HG02571 (cell line): ENCODE data around the gene SLC9A8.

ENCODE experiments used
- ATAC-seq: cut with Tn5 transposase; IDR thresholded peaks from one replicate; pipeline ENCODE4 v1.9.1; 2021; ENCODE audit warnings: mild to moderate bottlenecking, moderate library complexity; ENCODE audit not compliant: unreplicated experiment

The SLC9A8 gene

GRCh38 chr20:49811825-49812506 lies 662 bp upstream of the SLC9A8 start:
- ATAC-seq, result no peak

- ATAC-seq, result no peak
Observed at GRCh38 chr20:49813305-49813974, 812 bp downstream of the SLC9A8 start.

- ATAC-seq, result no peak
Observed at GRCh38 chr20:49814057-49814694, 1.5 kb downstream of the SLC9A8 start.

GRCh38 chr20:49818816-49819215 lies 6.2 kb downstream of the SLC9A8 start:
- no peak for ATAC-seq

GRCh38 chr20:49819702-49820101 lies 7.1 kb downstream of the SLC9A8 start:
- ATAC-seq, result no peak

GRCh38 chr20:49821381-49821780 lies 8.8 kb downstream of the SLC9A8 start:
- no peak for ATAC-seq

GRCh38 chr20:49821870-49822331 lies 9.3 kb downstream of the SLC9A8 start:
- no peak for ATAC-seq

- ATAC-seq, result no peak
Observed at GRCh38 chr20:49823152-49823847, 10.7 kb downstream of the SLC9A8 start.

- ATAC-seq, result no peak
Observed at GRCh38 chr20:49824206-49824605, 11.6 kb downstream of the SLC9A8 start.

GRCh38 chr20:49825521-49826033 lies 12.9 kb downstream of the SLC9A8 start:
- ATAC-seq, result no peak

- no peak for ATAC-seq
Observed at GRCh38 chr20:49831022-49831769, 18.6 kb downstream of the SLC9A8 start.

- ATAC-seq, result no peak
Observed at GRCh38 chr20:49831770-49832631, 19.4 kb downstream of the SLC9A8 start.

GRCh38 chr20:49832632-49833327 lies 20.2 kb downstream of the SLC9A8 start:
- ATAC-seq, result no peak

GRCh38 chr20:49833483-49833882 lies 20.9 kb downstream of the SLC9A8 start:
- no peak for ATAC-seq

- ATAC-seq, result no peak
Observed at GRCh38 chr20:49835031-49835430, 22.4 kb downstream of the SLC9A8 start.

- ATAC-seq, result no peak
Observed at GRCh38 chr20:49838546-49838945, 25.9 kb downstream of the SLC9A8 start.

- ATAC-seq, result no peak
Observed at GRCh38 chr20:49843139-49843538, 30.5 kb downstream of the SLC9A8 start.

- ATAC-seq, result no peak
Observed at GRCh38 chr20:49843770-49844380, 31.2 kb downstream of the SLC9A8 start.

GRCh38 chr20:49845060-49845459 lies 32.4 kb downstream of the SLC9A8 start:
- no peak for ATAC-seq
